GM21528 (cell line): ENCODE results near the gene SLCO2B1.

ENCODE experiments used
- ATAC-seq: cut with Tn5 transposase; IDR thresholded peaks from one replicate; pipeline ENCODE4 v1.9.1; 2021; ENCODE audit warnings: mild to moderate bottlenecking, moderate library complexity; ENCODE audit not compliant: unreplicated experiment, low FRiP score

SLCO2B1 gene

DNA sequence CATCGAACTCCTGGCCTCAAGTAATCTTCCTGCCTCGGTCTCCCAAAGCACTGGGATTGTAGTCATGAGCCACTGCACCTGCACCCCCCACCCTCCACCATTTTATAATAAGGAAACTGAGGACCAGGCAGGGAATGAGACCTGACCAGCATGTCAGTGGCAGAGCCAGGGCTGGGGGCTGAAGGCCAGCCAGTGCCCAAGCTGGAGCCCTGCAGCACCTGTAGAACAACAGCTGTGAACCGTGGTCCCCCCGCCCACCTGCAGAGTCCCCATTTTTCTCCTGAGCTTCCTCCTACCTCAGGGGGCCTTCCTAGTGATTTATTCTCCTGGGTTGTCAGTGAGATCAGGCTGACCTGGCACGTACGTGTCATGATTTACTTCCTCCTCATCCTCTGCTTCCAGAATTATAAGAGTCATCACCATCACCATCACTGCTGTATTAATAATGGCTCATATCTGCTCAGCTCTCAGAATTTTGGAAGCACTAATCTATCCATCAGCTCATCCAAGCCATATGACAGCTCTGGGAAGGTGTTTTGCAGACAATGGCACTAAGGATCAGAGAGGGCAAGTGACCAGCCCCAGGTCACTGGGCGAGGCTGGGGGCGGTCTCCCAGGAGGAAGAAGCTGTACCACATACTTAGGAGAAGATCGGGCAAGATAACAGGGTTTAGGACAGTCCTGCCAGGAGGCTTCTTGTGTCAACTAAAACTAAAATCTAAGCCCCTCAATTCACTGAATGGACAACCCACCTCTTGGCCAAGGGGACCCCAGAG lies 5.5 kb upstream of the SLCO2B1 start:
- ATAC-seq, result no peak

DNA sequence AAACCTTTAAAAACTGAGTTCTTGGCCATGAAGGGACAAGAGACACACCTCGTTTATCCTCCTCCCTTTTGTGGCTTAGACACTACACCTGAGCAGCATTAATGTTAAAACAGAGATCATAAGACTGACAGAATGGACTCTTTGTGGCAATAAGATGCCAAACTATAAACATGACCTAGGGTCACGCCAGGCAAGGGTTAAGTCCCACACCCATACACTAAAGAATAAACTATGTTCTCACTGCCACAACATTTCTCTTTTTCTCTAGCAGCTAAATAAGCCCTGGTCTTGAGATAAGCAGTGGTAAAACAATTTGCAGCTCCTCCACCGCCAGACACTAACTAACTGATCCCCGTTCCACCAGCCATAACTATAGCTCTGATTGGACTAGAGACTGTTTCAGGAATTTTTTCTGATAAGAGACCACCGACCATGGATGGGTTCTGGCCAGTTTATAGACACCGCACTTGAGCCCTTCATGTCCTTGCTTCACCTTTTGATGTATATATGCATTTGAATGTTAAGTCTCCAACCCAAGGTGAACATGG lies 4.9 kb upstream of the SLCO2B1 start:
- no peak for ATAC-seq

DNA sequence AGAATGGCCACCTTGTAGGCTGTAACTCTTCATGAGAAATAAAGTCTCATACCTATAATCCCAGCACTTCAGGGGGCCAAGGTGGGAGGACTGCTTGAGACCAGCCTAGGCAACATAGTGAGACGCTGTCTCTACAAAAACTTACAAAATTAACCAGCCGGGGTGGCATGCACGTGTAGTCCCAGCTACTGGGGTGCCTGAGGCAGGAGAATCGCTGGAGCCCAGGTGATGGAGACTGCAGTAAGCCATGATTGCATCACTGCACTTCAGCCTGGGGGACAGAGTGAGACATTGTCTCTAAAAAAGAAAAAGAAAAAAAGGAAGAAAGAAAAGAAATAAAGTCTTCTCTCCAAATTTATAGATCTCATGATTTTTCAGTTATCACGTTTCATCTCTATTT lies 4.2 kb upstream of the SLCO2B1 start:
- ATAC-seq, result no peak

DNA sequence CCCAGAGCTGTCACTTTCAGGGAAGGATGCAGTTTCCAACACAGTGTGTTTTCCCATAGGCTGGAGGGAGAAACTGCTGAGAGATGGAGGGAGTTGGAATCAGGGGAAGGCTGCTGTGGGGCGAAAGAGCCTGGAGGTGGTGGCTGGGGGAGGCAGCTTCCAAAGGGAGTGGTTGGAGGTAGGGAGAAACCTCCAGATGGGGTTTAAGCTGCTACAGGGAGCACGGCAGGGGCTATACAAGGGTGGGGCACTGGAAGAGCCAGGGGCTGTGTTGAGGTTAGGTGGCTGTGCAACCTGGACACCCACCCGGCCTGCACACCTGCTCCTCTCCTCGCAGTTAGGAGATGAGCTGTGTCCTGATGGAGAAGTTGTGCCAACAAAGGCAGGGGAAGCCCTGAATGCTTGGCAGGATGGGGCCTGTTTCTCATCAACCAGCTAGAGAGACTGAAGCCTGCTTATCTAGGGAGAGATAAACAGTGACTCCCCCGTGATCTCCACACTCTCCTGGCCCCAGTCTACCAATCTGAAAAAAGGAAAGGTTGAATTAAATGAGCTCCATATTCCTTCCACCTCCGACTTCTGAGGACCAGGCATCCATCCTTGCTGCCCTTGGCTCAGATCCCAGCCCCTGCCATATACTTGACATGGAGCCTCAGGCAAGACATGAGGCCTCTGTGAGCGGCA lies 3.6 kb upstream of the SLCO2B1 start:
- no peak for ATAC-seq

DNA sequence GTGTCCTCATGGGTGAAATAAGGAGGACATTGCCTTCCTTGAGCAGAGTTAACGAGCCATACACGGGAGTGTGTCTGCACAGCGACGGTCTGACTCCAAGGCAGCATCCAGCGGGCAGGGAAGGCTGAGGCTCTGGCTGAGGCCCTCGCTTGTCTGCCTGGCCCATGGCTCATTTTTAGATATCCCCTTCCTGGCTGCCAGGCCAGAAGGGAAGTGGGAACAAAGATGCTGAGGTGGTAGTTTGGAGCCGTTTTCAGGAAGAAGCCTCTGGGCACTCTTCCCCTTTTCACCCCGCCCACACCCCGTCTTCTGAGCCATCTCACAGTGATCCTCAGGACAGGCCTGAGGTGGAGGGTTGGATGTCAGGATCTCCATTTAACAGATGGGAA lies 3.0 kb upstream of the SLCO2B1 start:
- no peak for ATAC-seq

DNA sequence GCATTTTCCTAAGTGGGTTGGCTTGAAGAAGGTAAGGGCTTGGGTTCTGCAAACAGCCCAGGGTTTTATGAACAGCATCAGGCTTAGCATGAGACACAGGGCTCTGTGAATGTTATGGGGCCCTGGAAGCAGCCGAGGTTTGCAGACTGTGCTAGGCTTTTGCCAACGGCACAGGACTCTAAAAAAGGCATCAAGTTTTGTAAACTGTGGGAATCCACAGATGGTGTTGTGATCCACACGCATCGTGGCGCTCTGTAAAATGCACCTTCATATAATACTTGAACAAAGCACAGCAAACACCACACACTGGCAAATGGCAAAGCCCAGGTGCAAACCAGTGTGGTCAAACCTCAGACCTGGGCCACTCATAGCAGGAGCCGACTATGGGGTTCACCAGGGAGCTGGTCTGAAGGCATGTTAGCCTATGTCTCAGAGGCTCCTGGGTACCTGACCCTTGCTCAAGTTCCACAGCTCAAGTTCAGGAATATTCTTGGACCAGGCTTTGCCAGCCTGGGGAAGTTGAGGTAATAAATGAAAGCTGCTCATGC lies 2.4 kb upstream of the SLCO2B1 start:
- ATAC-seq, result no peak

DNA sequence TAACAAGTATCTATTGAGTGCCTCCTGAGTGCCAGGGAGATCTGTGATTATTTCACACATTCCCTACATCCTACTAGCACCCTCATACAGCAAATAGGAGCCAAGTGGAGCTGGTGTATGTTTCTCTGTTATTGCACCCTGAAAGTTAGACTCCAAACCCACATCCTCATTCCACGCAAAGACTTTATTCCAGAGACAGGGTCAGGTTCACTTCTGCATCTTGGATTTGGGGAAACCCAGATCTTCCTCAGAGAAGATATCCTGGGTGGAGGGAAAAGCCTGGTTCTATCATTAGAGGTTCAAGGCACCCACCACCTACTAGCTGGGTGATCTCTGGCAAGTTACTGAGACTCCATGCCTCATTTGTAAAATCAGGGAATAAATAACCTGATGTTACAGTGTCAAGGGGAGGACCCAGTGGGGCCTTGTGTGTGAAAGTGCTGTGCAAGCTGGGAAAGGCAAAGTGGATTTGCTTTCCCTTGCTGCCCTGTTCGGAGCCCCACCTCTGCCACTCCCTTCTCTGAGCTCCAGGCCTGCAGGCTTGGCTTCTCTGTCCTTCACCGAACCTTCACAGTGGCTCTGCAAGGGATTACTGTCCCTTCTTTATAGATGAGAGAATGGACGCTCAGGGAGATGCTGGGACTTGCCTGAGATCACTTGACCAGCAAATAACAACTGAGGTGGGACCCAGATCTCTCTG lies 991 bp upstream of the SLCO2B1 start:
- ATAC-seq, result no peak

DNA sequence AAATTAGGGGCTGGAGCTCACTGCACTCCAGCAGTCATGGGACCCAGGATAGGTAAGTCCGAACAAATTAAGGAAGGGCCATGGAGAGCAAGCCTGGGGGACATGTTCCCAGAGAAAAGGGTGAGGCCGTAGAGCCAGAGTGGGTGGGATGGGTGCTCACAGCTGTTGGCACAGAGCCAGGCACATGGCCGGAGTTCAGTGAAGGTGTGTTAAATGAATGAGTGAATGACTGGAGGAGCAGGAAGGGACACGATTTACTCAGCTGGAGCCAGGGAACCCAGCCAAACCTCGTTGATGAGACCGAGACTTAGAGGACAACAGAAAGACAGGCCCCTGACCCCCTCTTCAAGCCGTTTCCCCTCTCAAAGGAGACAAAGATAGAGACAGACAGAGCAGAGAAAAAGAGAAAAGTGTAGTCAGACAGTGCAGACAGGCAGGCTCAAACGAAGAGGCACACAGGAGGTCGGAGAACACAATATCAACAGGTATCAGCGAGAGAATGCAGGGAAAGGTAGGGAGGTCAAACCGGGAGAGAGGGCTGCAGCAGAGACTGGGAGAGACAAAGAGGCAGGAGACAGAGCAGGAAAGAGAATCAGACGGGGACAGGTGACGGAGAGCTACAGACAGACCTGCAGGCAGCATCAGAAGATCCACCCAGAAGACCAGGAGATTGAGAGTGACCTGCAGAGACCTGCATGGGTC lies 590 bp downstream of the SLCO2B1 start:
- no peak for ATAC-seq

DNA sequence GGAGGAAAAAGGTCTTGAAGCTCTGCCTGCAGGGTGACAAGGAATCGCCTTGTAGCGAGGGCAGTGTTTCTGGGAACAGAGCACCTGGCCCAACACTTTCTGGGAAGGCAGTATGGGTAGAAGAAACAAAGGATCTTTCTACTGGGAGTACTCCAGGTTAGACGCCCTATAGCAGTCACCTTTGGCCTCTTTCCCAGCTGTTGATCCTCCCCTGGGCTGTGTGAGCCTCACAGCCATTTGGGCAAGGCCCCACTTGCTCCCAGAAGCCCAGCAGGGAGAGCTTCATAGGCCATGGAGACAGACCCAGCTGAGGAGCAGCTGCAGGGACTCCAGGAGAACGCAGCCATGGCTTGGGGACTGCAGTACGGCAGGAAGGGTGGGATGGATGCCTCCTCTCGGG lies 1.2 kb downstream of the SLCO2B1 start:
- ATAC-seq, result no peak

DNA sequence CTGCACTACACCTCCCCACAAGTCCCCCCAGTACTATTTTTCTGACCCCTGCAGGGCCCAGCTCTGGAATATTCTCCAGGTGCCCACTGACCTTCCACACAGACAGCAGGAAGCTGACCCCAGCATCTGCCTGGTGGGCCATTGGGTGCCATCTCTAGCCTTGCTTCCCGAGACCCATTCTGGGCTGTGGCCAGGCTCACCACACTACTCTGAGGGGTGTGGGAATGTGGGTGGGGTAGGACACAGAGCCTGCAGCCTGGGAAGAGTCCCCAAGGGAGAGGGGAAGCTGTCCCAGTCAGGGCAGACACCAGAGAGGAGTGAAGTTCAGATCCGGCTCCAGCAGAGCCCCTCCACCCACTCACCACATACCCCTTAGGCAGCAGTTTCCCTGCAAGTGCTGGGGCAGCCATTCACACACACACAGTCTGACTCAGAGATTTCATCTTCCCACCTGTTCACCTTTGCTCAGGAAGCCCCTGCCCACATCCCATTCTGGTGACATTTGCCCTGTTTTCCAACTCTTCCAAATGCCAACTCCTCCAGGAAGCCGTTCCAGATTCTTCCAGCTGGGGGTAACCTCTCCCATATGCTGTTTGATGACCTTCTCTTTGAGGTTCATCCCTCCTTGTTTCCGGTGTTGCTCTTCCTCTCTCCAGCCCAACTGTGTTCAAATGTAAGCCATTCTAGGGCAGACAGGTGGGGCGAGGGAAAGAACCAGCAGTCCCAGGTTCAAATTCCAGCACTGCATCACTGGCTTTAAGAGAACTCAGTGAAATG lies 1.9 kb downstream of the SLCO2B1 start:
- ATAC-seq, result no peak

DNA sequence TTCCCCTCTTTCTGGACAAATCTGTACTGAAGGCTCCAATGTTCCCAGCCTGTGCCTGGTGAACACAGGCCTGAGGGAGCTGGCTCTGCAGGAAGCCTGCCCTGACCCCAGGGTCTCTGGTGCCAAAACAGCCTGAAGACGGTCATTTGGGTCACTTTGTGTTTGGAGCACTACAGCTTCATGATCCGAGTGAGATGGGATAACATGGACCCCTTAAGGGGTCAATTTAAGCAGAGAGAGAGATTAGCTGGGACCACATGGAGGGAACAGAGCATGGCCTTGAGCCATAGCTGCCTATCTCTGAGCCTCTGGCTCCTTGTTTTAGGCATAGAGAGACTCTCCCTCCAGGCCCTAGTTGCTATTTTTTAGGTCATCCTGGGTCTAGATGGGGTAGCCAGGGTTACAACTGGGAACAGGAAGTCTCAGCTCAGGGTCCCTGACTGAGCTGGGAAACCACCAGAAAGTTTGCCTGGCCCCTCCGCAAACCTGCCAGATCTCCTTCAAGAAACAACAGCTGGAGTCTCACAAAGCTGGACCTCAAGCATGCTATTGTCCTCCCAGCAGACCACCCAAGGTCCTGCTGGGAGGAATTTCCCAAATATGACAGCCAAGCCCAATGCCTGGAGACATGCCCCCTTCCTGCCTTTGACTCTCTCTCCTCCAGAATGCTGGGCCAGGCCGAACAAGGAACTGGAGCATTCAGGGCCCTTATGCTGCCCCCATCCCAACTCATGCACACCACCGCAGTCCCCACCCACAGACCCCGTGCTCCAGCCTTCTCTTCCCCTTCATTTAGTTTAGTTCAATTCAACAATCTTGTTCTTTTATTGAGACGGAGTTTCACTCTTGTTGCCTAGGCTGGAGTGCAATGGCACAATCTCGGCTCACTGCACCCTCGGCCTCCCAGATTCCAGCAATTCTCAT lies 4.0 kb downstream of the SLCO2B1 start:
- ATAC-seq, result no peak

DNA sequence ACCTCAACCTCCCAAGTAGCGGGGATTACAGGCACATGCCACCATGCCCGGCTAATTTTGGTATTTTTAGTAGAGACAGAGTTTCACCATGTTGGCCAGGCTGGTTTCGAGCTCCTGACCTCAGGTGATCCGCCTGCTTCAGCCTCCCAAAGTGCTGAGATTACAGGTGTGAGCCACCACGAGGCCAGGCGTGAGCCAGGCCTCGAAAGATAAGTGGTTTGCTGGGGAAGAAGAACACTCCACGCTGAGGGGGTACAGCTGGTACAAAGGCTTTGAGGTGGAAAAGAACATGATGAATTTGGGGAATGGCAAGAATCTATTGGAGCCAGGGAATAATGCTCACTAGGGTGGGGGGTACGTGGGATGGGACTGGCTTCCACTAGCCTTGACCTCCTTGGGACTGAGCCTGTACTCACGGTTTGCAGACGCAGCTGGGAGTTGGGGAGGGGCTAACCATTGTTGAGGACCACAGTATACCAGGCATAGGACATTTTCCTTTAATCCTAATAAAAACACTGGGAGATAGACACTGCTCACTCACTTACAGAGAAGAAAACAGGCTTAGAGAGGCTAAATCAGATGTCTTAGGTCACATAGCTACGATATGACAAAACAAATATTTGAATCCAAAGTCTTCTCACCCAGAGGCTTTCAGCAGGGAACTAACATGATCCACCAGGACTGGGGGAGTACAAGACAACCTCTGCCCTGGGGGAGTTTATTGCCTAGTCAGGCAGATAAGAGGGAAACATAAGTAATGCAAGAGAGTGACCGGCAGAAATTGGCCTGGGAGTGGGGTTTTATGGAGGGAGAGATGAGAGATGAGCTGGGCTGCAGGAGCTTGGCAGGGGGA lies 4.9 kb downstream of the SLCO2B1 start:
- ATAC-seq, result no peak

DNA sequence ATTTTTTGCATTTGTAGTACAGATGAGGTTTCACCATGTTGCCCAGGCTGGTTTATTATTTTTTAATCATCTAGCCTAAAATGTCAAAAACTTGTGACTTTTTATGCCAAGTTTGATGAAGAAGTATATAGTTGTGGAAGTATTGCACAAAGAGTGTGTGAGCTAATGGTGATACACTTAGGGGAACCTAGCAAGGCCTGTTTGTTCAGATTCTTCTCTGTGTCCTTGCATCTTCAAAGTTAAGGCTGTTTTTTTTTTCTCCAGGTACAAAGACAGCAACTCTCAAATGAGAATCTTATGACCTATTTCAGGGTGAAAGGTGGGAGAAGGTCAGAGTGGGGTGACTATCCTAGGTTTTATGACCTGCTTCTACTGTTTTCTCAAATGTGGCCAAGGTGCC lies 7.3 kb downstream of the SLCO2B1 start:
- no peak for ATAC-seq

DNA sequence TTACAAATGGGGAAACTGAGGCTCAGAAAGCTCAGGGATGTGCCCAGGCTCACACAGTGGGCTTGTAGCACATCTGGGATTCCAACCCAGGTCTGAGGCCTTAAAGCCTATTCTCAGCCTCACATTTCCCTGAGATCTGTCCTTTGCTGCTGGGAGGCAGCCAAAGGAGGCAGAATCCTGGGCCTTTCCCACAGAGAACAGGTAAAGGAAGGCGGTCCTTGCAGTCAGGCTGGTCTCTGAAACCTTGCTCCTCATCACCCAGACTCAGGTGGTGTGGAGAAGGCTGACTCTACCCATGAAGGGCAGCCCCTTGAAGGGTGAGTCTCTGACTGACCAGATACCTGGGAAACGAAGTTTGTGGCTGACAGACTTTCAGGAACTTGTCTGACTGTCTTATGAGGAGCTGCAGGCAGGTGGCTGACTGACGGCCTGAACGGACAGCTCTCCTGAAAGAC lies 7.8 kb downstream of the SLCO2B1 start:
- no peak for ATAC-seq

DNA sequence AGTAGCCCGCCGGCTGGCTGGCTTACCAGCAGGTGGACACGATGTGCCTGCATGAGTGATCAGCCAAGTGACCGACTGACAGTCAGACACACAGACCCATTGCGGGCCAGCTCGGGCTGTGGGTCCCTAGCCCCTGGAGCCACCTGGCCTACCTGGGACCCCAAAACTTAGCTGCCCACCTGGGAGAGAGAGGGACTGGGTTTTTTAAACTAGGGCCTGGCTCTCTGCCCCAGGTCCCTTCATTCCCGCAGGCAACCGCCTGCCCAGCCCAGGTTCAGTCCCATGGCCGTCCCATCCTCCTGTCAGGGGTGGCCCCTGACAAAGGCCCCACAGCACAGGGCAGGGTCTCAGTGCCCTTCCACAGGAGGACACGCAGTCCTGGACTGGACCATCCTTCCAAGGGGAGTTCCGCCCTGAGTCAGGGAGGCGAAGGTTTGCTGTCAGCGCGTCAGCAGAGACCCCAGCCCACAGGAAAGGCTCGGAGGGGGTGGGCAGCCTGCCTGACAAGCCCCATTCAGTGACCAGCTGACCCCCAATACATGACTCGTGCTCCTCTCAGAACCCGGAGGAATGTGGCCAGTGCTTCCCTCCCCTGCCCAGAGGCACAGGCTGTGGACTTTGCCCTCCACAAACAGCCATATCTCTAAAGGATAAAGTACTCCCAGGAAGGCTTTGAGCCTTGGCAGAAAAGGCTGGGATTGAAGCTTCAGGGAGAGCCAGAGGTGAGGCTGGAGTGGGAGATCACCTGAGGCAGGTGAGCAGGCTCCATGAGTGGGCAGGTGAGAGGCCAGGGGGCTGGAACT lies 8.4 kb downstream of the SLCO2B1 start:
- no peak for ATAC-seq

DNA sequence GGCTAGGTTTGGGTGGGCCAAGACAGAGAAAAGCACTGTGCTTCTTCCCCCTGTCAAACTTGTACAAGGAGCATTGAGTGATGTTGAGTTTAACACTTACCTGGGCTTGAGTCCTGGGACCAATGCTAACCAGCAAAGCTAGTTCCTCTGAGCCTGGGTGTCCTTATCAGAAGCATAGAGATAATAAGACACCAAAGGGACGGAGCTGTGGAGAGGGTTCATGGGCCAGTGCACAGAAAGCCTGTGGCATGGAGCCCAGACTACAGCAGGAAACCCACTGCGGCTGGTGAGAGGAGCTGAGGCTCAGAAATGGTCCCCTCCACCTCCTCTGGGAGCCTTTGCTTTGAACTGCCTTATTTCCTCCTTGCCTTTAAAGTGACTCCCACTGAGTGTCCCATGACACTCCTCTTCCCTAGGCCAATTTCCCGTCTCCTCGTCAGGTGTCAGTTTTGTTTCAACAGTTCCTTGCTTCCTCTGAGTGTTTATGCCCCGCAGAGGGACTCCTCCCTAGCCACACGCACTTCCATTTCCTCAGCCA lies 9.4 kb downstream of the SLCO2B1 start:
- no peak for ATAC-seq

DNA sequence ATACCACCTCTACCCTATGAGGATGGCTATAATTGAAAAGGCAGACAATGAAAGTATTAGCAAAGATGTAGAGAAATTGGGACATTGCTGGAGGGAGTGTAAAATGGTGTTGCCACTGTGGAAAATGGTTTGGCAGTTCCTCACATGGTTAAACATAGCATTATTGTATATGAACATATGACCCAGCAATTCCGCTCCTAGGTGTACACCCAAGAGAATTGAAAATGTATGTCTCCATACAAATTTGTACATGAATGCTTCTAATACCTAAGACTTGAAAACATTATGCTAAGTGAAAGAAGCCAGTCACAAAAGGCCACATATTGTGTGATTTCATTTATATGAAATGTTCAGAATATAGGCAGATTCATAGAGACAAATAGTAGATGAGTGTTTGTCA lies 10.0 kb downstream of the SLCO2B1 start:
- ATAC-seq, result no peak
